HG03064 (cell line): ENCODE data around the gene DNAJC7.

ENCODE experiments used
- ATAC-seq: cut with Tn5 transposase; IDR thresholded peaks from one replicate; pipeline ENCODE4 v1.9.1; 2021; ENCODE audit warnings: low read depth; ENCODE audit not compliant: unreplicated experiment

DNAJC7 gene

GRCh38 chr17:41982026-41982760, 35.0 kb downstream of the DNAJC7 start:
- ATAC-seq, result no peak

GRCh38 chr17:41977991-41978390, 39.2 kb downstream of the DNAJC7 start:
- no peak for ATAC-seq

DNA sequence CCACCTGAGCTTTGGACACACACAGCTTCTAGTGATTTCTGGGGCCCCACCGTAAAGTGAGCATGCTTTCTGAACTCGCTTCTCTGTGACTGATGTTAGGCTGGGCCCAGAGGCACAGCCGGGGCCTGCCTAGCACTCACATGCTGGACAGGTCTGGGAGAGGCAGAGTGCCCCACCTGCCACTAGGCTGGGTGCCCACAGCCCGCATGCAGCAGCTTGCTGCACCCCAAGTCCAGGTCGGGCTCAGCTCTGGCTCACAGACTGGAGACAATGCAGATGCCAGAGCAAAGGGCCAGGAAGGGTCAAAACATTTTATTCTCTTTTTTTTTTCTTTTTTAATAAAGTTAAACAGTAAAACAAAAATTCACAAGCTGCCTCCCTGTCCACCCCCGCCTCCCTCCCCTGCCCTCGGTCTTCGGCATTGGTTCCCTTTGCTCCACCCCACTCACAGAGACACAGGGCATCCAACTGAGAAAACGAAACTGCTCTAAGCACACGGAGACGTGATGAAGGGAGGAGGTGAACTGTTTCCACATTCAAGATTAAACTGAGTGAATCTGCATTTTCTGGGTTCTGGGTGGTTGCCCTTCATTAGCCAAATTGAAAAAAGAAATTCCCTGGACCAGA, 41.0 kb downstream of the DNAJC7 start:
- no peak for ATAC-seq

GRCh38 chr17:41975099-41976083, 41.8 kb downstream of the DNAJC7 start:
- ATAC-seq, result no peak

DNA sequence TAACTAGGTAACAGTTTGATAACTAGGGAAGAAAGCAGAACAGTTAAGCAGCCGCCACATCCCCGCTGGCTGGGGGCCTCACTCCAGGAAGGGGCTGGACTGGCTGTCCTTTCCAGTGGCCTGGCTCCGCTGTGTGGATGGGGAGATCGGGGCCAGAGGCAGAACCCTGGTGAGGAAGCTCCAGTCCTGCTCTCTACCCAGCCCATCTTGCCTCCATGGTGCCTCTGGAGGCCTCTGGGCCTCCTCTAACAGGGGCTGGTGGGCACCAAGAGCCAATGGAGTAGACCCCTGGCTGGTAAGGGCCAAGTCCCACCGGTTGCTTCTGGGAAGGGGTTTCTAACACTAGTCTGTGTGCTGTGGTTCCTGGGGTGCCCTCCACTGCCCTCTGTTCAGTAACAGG, 42.6 kb downstream of the DNAJC7 start:
- no peak for ATAC-seq

- ATAC-seq, result no peak
These were observed 43.2 kb downstream of the DNAJC7 start for GRCh38 chr17:41974031-41974430.

DNA sequence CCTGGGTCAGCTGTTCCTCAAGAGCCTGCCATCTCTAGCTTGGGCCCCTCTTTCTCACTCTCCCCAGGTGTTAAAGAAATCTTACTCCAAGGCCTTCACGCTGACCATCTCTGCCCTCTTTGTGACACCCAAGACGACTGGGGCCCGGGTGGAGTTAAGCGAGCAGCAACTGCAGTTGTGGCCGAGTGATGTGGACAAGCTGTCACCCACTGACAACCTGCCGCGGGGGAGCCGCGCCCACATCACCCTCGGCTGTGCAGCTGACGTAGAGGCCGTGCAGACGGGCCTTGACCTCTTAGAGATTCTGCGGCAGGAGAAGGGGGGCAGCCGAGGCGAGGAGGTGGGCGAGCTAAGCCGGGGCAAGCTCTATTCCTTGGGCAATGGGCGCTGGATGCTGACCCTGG, 43.8 kb downstream of the DNAJC7 start:
- no peak for ATAC-seq

DNA sequence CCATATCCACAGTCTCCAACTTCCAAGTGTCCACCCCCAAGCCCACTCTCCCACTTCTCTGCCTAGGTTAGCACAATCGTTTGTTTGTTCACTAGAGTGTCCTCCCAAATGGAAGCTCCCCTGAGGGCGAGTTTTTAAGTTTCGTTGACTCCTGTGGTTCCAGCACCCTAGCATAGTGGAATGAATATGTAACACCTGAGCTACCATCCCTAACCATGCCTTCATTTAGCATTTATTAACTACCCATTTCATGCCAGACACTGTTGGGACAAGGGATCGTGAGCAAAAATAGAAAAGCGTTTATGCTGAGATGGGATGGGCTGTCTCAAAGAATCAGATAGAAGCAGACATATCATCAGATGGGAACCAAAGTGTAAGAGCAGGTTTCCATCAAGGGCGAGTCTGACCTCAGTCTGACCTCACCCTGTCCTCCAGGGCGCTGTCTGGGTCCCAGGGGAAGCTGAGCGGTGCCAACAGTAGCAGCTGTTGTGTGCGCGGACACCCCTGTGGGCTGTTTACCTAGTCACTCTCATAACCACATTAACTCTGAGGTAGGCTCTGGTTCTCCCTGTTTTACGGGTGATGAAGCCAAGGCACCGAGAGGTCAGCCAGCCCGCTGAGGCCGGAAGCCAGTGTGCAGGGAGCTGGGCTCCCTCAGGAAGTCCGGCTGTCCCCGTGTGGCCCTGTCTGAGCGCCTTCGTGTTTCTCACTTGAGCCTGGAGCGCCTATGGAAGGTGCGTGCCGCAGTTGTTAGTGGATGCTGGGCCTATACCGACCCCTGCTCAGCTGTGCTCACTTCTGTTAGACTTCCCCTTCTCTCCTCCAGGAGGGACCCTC, 44.5 kb downstream of the DNAJC7 start:
- ATAC-seq, result no peak

- no peak for ATAC-seq
These were observed 45.3 kb downstream of the DNAJC7 start for GRCh38 chr17:41971721-41972523.

DNA sequence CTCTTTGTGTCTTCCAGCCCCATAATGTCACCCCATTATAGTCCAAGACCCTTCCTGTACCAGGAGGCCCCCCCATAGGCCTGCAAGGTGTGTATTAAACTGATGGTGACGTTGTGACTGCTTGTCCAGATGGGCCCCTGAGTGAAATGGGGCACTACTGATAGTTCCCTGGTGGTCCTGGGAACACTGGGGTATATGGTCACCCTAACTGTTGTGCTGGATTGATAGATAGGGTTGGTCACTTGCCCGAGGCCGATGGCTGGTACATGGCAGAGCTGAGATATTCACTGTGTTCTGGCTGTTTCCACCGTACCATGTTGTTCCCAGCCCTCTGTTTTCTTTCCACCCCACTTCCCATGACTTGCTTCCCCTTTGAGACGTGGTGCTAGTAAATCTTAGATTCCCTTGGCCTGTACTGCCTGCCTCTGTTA, 46.3 kb downstream of the DNAJC7 start:
- ATAC-seq, result no peak

DNA sequence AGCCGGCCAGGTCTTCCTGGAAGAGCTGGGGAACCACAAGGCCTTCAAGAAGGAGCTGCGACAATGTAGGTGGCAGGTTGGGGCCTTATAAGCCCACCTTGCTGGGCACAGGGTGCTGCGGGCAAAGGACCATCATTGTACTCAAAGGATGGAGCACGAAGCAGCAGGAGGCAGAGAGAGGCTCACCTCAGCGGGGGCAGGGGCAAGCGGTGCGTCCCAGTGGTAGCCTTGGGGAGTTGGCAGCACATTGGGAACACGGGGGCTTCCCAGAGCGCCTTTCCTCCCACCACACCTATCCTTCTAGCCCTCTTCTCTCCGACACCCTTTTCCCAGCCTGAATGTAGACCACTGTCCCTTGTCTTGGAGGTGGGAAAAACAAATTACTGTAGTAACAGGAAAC, 48.6 kb downstream of the DNAJC7 start:
- ATAC-seq, result no peak

- ATAC-seq, result no peak
These were observed 49.2 kb downstream of the DNAJC7 start for GRCh38 chr17:41967921-41968578.

DNA sequence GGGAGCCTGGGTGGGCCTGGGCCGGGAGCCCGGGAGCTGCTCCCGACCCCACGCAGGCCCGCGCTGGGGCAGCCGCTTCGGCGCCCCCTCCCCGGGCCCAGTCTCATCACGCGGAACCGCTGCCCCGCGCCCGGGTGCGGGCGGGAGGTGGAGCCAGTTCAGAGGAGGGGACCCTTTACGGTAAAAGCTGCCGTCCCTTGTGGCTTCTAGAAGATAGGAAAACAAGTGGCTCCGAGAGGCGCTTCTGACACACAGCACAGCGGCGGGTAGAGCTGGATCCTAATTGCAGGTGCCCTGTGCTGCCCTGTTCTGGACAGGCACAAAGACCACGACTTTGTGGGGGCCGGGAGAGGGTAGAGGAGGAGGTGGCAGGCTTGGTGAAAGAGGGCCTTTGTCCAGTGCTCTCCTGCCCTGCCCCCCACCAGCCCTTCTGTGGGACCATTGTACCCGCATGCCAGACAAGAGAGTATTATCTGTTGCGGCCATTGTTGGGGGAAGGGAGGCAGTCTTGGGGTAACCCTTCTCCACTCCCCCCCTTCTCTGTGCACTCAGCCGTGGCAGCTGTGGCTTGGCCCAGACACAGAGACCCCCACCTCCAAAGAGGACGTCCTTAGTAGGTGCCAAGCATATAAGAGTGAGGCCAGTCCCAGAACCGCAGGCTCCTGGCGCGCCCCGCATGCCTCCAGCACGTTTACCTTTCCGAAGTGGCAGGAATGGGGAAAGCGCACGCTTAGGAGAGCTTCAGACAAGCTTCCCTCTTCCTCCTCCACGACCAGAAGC, 49.9 kb downstream of the DNAJC7 start:
- peak; percentile 2 for ATAC-seq

DNA sequence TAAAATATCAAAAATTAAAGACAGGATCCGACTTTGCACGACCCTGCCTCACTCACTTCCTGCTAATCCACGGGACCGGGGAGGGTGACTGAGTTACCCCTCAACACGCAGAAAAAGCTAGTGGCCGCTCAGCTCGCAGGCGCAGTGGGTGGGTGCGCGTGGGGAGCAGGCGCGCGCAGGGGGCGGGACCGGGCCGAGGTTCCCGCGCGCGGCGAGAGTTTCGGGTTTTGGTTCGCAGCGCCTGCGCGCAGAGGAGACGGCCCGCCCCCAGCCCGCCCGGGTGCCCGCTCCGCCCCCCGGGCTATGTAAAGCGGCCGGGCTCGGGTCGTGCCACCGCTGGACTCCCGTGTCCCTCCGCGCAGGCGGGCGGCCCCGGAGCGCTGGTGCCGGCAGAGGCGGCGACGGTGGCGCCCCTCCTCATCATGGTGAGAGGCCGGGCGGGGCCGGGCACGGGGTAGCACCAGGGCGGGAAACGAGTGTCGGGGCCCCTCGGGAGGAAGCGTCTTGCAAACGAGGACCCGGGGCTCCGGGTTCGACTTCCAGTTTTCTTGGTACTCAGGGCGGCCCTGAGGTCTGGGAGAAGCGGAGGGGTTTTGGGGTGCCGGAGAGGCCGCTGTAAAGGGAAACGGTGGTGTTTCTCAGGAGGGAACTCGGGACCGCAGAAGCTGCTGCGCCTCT, 50.6 kb downstream of the DNAJC7 start, which contains the start of gene CNP:
Gene CNP (plus strand): TSS at position 333 of the 678 bp plus-strand sequence. CDS start 90 bp downstream, at position 423.
- peak; percentile 56 for ATAC-seq

- no peak for ATAC-seq
These were observed 51.4 kb downstream of the DNAJC7 start for GRCh38 chr17:41965694-41966462.

- ATAC-seq, result no peak
These were observed 54.3 kb downstream of the DNAJC7 start for GRCh38 chr17:41962768-41963434.
